Activated naive CD4-positive, alpha-beta T cell treated with anti-CD3 and anti-CD28 coated beads, Interleukin-2, amount 50 U/mL, for 16 hours (primary cell): ENCODE data around the gene MTHFSD.
A peak's percentile ranks its signal among the peaks of the same experiment; 100 is the strongest.

Experiments used
- DNase-seq: peaks from one replicate; pipeline ENCODE4 v3.0.0-alpha.2; 2020

Gene MTHFSD

DNA sequence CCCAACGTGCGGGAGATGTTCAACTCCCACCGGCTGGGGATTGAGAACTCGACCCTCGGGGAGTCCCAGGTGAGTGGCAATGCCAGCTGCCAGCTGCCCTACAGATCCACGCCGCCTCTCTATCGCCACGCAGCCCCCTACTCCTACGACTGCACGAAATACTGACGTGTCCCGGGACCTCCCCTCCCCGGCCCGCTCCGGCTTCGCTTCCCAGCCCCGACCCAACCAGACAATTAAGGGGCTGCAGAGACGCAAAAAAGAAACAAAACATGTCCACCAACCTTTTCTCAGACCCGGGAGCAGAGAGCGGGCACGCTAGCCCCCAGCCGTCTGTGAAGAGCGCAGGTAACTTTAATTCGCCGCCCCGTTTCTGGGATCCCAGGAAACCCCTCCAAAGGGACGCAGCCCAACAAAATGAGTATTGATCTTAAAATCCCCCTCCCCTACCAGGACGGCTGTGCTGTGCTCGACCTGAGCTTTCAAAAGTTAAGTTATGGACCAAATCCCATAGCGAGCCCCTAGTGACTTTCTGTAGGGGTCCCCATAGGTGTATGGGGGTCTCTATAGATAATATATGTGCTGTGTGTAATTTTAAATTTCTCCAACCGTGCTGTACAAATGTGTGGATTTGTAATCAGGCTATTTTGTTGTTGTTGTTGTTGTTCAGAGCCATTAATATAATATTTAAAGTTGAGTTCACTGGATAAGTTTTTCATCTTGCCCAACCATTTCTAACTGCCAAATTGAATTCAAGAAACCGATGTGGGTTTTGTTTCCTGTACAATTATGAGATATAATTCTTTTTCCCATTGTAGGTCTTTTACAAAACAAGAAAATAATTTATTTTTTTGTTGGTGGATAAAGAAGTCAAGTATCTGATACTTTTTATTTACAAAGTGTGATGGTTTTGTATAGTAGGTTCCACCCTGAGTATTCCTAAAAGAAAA, 13.9 kb upstream of the MTHFSD start:
- no peak for DNase-seq

DNA sequence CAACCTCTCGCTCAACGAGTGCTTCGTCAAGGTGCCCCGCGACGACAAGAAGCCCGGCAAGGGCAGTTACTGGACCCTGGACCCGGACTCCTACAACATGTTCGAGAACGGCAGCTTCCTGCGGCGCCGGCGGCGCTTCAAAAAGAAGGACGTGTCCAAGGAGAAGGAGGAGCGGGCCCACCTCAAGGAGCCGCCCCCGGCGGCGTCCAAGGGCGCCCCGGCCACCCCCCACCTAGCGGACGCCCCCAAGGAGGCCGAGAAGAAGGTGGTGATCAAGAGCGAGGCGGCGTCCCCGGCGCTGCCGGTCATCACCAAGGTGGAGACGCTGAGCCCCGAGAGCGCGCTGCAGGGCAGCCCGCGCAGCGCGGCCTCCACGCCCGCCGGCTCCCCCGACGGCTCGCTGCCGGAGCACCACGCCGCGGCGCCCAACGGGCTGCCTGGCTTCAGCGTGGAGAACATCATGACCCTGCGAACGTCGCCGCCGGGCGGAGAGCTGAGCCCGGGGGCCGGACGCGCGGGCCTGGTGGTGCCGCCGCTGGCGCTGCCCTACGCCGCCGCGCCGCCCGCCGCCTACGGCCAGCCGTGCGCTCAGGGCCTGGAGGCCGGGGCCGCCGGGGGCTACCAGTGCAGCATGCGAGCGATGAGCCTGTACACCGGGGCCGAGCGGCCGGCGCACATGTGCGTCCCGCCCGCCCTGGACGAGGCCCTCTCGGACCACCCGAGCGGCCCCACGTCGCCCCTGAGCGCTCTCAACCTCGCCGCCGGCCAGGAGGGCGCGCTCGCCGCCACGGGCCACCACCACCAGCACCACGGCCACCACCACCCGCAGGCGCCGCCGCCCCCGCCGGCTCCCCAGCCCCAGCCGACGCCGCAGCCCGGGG, 12.9 kb upstream of the MTHFSD start:
- DNase-seq = no peak

GRCh38 chr16:86566966-86567700, 12.1 kb upstream of the MTHFSD start:
- DNase-seq = no peak

GRCh38 chr16:86566601-86566965, 11.5 kb upstream of the MTHFSD start, which contains the start of gene FOXC2:
Gene FOXC2 (plus strand): TSS chr16:86566829. CDS start chr16:86567336, 507 bp downstream.
- DNase-seq = peak; percentile 64

DNA sequence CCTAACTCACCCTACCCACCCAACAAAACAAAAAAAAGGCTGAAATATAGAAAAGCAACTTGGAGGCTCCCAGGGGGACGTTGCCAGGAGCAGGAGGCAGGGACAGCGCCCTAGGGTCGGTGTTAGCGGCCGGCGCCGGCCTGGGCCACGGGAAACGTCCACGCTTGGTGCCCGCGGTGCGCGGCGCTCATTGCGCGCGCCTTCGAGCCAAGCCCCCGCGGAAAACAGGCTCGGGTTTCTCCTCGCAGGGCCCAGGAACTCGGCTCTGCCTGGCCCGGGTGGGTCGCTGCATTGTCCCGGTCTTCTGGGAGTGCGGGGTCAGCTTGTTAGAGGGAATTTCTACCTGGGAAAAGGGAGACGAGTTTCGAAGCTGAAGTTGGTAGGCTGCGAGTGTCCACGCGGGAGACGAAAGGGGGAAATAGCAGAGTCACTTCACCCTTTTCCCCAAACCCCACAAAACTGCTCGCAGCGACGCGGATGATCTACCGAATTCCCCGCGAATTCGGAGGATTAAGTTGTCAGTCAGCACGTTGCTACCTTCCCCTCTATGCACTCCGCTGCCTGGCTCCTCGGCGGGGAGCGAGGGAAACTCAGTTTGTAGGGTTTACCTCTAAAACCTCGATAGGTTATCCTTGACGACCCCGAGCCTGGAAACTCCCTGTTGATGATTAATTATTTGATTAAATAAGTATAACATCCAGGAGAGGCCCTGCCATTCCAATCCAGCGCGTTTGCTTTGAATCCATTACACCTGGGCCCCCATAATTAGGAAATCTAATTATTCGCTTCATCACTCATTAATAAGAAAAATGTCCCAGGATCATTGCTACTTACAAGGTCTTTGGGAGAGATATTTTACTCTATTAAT, 10.8 kb upstream of the MTHFSD start:
- no peak for DNase-seq

DNA sequence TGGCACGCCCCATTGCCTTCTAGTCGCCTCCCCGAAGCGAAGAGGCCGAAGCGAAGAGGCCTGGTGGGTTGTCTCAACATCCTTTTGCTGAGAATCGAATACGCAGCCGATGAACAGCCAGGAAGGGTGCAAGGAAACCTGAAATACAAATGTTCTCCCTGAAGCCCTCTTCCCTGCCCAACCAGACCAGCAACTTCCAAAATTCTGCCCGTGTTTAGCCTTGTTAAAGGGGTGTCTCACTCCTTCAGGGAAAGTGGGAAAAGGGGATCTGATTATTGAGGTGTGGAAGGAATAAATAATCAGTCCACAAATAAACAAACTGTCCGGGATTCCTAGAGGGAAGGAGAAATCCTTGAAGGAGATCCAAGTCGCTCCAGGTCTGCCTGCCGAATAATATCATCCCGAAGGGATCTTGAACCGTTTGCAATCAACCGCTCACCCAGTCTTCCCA, 10.2 kb upstream of the MTHFSD start:
- no peak for DNase-seq

DNA sequence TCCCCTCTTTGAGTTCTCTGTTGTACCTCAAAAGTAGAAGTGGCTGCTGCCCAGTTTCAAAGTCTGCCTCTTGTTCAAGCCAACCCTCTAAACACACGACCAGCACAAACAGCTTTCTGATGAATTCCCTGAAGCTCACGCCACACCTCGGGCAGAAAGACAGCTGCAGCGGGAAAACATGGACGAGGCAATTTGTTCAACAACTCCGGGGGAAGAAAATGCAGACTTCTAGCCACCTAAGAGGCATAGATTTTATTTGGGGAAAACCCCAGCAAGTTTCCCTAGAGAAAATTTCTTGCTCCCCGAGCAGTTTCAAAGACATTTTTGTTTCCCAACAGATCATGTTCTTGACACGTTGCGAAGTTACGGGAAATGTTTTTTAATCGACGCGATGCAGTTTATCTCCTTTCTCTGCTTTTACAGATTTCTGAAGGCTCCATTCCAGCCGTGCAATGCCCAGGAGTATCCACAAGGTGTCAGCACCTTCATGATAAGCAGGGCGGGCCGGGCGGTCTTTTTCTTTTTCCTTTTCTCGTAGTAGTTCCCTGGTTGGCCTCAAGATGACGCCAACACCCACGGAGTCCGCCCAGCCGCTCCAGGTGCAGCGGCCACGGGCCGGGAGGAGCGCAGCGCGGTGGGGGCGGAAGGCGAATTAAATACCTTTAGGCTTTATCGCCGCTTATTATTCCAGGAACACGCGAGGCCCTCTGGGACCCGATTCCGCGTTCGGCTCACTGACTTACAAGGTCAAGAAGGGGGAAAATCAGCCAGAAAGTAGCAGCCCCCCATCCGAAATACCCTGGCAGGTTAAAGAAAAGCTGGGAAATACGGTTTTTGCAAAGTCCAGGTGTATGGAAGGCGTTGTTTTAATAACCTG, 8.7 kb upstream of the MTHFSD start:
- peak; percentile 85 for DNase-seq

DNA sequence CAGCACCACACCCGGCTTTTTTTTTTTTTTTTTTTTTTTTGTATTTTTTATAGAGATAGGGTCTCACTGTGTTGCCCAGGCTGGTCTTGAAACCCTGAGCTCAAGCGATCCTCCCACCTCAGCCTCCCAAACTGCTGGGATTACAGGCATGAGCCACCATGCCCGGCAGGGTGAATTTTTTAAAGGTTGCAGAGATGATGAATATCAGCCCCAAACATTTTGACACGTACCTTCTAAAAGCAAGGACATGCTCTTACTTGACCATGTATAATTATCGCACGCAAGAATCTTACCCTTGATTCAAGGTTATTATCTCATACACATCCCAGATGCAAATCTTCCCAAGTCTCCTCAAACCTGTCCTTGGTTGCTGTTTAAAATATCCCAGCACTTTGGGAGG, 7.3 kb upstream of the MTHFSD start:
- no peak for DNase-seq

DNA sequence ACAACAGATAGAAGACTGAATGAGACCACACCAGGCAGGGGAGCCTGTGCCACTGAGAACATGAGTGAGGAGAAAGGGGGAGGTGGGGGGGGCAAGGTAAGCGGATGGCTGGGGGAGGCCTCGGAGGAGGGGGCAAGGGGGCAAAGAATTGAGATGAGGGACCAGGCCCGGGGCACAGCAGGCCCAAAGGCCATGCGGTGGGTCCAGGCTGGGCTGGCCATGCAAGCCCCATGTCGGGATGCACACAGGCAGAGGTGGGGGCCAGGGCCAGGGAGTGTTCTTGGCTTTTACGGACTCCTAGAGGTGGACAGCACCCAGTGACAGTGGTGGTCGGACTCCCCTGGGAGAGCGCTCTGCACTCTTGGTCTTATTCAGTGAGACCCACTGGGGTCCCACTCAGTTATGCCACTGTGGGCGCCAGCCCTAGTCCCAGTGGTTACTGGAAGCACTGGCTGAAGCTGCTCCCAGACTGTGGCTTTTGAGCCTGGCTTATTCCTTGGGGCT, 4.8 kb upstream of the MTHFSD start:
- no peak for DNase-seq

- no peak for DNase-seq
Measured at GRCh38 chr16:86558355-86559193, 3.5 kb upstream of the MTHFSD start.

- DNase-seq = no peak
Measured at GRCh38 chr16:86557587-86557986, 2.6 kb upstream of the MTHFSD start.

DNA sequence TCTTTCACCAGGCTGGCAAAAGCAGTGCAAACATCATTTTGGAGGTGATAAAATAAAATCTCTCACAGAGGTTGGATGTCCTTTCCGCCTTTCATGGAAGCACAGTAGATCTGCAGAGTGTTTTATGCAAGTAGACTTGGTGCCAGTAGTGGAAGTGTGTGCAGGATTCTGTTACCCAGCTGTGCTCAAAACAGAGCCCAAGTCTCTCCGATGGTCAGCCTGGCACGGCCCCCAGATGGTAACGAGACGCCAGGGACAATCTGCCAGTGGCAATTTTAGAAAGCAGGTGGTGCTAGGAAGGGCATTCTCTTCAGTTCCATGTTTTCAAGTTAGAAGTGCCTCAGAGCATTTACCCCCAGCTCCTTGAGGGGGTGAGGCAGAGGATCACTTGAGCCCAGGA, 1.5 kb upstream of the MTHFSD start:
- no peak for DNase-seq

- DNase-seq = no peak
Measured at GRCh38 chr16:86555704-86556075, 655 bp upstream of the MTHFSD start.

GRCh38 chr16:86554599-86554916, 477 bp downstream of the MTHFSD start:
- DNase-seq = no peak

DNA sequence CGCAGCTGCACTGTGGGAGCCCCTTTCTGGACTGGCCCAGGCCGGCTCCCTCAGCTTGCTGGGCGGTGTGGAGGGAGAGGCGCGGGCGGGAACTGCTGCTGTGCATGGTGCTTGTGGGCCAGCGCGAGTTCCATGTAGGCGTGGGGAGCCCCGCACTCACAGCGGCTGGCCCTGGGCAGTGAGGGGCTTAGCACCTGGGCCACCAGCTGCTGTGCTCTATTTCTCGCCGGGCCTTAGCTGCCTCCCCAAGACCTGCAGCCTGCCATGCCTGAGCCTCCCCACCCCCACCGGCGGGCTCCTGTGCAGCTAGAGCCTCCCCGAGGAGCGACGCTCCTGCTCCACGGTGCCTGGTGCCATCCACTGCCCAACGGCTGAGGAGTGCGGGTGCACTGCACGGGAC, 1.7 kb downstream of the MTHFSD start:
- no peak for DNase-seq

DNA sequence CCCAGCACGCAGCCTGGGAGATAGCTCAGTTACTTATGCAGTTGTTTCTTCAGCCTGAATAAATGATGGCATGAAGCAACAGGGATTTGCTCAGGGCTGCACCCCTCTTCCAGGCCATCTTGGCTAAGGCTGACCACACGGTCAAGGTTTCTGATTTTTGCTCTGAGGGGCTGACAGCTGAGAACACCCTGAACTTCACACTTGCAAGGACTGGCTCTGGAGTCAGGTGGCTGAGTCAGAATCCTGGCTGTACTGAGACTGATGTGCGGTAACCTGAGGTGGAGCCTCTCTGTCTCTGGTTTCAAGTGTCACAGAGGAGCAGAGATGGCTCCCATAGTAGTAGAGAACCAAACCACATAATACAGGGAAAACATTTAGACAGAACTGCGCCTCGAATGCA, 4.8 kb downstream of the MTHFSD start:
- no peak for DNase-seq

GRCh38 chr16:86549893-86550190, 5.2 kb downstream of the MTHFSD start:
- DNase-seq = no peak

GRCh38 chr16:86549076-86549892, 5.8 kb downstream of the MTHFSD start:
- no peak for DNase-seq

GRCh38 chr16:86547286-86547685, 7.7 kb downstream of the MTHFSD start:
- no peak for DNase-seq
